GM06990 (cell line): ENCODE data around the gene PROS1.
"Not testable (repeated sequence)": the region's sequence is repeated elsewhere in the genome, so short reads cannot be mapped to it uniquely, and the experiment has no call there.

Experiments used
- DNase-seq: peaks from one replicate; pipeline ENCODE4 v3.0.0-alpha.2; 2011; ENCODE audit not compliant: insufficient read length; ENCODE audit errors: extremely low read depth
- H3K27me3 ChIP-seq: replicated peaks from 2 replicates; pipeline ENCODE4 v1.6.0; 2011; ENCODE audit warnings: low read length; ENCODE audit not compliant: control insufficient read depth, insufficient read depth
- H3K36me3 ChIP-seq: 2 replicates; pipeline ENCODE4 v1.5.1; 2011; ENCODE audit warnings: low read length; ENCODE audit not compliant: control insufficient read depth, insufficient read depth
- H3K4me3 ChIP-seq: replicated peaks from 2 replicates; pipeline ENCODE4 v1.5.1; 2011; ENCODE audit warnings: low read depth, mild to moderate bottlenecking, control low read depth, low read length
- TF ChIP-seq, protein P1 (sequence below): IDR thresholded peaks from 2 replicates; pipeline ENCODE4 v1.5.1; 2011; ENCODE audit warnings: low read length, control low read depth, mild to moderate bottlenecking, inconsistent platforms; ENCODE audit not compliant: insufficient read depth, poor library complexity, severe bottlenecking

The PROS1 gene

GRCh38 chr3:93855401-93855800 lies 118.3 kb downstream of the PROS1 start:
- no peak overlapping the region for H3K4me3 ChIP-seq
- no peaks in the 10 kb centered on the region for H3K36me3 ChIP-seq
- TF ChIP-seq, protein P1, sequence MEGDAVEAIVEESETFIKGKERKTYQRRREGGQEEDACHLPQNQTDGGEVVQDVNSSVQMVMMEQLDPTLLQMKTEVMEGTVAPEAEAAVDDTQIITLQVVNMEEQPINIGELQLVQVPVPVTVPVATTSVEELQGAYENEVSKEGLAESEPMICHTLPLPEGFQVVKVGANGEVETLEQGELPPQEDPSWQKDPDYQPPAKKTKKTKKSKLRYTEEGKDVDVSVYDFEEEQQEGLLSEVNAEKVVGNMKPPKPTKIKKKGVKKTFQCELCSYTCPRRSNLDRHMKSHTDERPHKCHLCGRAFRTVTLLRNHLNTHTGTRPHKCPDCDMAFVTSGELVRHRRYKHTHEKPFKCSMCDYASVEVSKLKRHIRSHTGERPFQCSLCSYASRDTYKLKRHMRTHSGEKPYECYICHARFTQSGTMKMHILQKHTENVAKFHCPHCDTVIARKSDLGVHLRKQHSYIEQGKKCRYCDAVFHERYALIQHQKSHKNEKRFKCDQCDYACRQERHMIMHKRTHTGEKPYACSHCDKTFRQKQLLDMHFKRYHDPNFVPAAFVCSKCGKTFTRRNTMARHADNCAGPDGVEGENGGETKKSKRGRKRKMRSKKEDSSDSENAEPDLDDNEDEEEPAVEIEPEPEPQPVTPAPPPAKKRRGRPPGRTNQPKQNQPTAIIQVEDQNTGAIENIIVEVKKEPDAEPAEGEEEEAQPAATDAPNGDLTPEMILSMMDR, result no peak
- no peaks in the 10 kb centered on the region for H3K27me3 ChIP-seq
- no peak for DNase-seq

GRCh38 chr3:93852228-93852627 lies 121.5 kb downstream of the PROS1 start:
- H3K27me3 ChIP-seq, H3K4me3 ChIP-seq, DNase-seq, H3K36me3 ChIP-seq: not testable (repeated sequence)

DNA sequence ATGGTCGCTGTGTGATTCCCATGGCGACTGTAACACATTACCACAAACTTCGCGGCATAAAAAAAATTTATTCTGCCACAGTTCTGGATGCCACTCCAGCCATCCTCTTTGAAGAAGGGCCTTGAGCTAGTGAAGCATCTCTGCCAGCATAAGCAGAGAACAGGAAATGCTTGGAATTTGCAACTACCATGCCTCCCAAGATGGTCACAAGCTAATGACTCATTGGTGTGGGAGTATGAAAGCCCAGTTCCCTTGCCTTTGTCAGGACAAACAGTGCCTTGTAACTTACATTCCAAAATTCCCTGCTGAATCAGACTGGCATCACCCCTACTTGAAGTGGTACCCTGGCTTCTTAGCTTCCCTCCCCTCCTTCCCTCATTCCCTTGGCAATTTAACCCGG lies 129.7 kb downstream of the PROS1 start:
- TF ChIP-seq, protein P1, result no peak
- Histone ChIP-seq H3K27me3 (no peaks in the 10 kb centered on the region), H3K4me3 (no peak overlapping the region), H3K36me3 (no peaks in the 10 kb centered on the region)
- DNase-seq, result no peak

DNA sequence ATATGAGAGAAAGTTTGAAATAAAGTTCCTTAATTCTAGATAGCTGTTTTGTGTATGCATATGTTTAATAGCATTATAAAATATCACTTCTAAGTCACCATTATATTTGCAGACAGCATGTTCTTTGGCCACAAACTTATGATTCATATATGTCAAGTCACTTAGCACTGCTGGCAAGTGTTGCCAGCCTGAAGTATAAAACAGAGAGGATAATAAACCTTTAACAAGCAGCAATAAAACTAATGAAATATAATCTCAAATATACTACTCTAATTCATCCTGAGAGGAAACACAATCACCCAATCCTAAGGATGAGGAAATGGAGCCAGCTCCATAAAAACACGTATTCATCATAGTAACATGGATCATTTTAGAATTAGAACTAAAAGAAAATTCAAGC lies 134.5 kb downstream of the PROS1 start:
- not testable (repeated sequence) for H3K27me3 ChIP-seq, DNase-seq, H3K4me3 ChIP-seq, H3K36me3 ChIP-seq
